Esophagus muscularis mucosa (tissue), 4 donors: Measurements from ENCODE around the gene LRSAM1. TPM values are rescaled to one million over a fixed set of nuclear protein-coding genes. Genes with fewer than 3 reads are reported as not detected.

Source experiments
- DNase-seq: peaks from one replicate; pipeline ENCODE4 v3.0.0-alpha.2; 2017; ENCODE audit errors: extremely low spot score
- H3K27ac ChIP-seq, 4 donors: fragments of 200-600 bp; sonication (generic); replicated peaks in 1 of 4; 1 replicate in 3 of 4; 2 replicates in 1 of 4; pipeline ENCODE4 v1.5.1; 2016 to 2019; ENCODE audit warnings: mild to moderate bottlenecking in 1 of 4
- H3K27me3 ChIP-seq, 4 donors: fragments of 200-600 bp; sonication (generic); one replicate each; pipeline versions ENCODE4 v1.5.1 to v1.6.0; 2016 to 2019
- H3K36me3 ChIP-seq, 4 donors: fragments of 200-600 bp; sonication (generic); one replicate each; pipeline ENCODE4 v1.5.1; 2016 to 2019
- H3K4me1 ChIP-seq, 4 donors: fragments of 200-600 bp; sonication (generic); one replicate each; pipeline ENCODE4 v1.5.1; 2016 to 2019
- H3K4me3 ChIP-seq, 4 donors: fragments of 200-600 bp; sonication (generic); 1 replicate in 2 of 4; 2 replicates in 2 of 4; pipeline ENCODE4 v1.5.1; 2016 to 2019; ENCODE audit warnings: mild to moderate bottlenecking in 4 of 4, moderate library complexity in 1 of 4
- H3K9me3 ChIP-seq, 4 donors: fragments of 200-600 bp; sonication (generic); 1 replicate in 3 of 4; 2 replicates in 1 of 4; pipeline ENCODE4 v1.5.1; 2016 to 2019
- EP300 ChIP-seq: sonication (generic); formaldehyde crosslinking; IDR thresholded peaks from one replicate; pipeline ENCODE4 v1.6.1; 2017; ENCODE audit warnings: antibody characterized with exemption
- POLR2A ChIP-seq: fragments of 450-650 bp; IDR thresholded peaks from one replicate; pipeline ENCODE4 v1.6.1; 2017; ENCODE audit warnings: antibody characterized with exemption, moderate library complexity, mild to moderate bottlenecking, low read depth
- POLR2AphosphoS5 ChIP-seq, 2 donors: sonication (generic); formaldehyde crosslinking; IDR thresholded peaks; one replicate each; pipeline ENCODE4 v1.6.1; 2017; ENCODE audit warnings: antibody characterized with exemption in 2 of 2
- WGBS: methylation state at CpG from one replicate; pipeline ENCODE4 v1.1.5; 2018; 5-methylcytosine and 5-hydroxymethylcytosine counted together
- intact Hi-C: fragments of 100-400 bp; cut with DNase I; formaldehyde crosslinking; loops from one replicate; pipeline ENCODE4 v1.15.1; 2023
- total RNA-seq, 4 donors: library from RNA; depleted of rRNA; stranded (reverse); fragments of >200 nt; gene quantifications; one replicate each; pipeline versions ENCODE4 v1.1.0 to v1.2.1, GENCODE V29; 2016
- TF ChIP-seq, protein P1 (sequence below), 3 experiments: fragments of 200-600 bp in 2 of 3; fragments of 450-650 bp in 1 of 3; sonication (generic) in 2 of 3; IDR thresholded peaks; one replicate each; pipeline ENCODE4 v1.5.1; 2017 to 2019; ENCODE audit warnings: antibody characterized with exemption in 3 of 3, mild to moderate bottlenecking in 2 of 3, moderate library complexity in 1 of 3

The LRSAM1 gene
- total RNA-seq, 4 donors from 2014 or later: 13.6 to 26.2 (median 18.8) TPM

DNA sequence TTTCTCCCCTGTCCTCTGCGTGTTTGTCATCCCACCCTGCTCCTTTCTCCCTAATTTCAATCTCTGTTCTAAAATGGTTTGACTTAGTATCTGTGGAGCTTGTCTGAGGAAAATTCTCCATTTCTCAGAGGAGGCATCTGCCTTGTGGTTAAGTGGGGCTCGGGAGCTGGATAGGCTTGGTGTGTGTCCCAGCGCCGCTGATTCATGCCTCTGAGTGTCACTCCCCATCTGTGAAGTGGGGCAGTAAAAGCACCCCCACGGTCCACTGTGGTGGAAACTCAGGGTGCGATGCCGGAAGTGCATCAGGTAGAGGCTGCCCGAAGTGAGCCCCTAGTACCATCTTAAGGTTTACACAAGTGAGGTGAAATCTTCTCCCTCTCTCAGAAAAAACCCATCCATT is 37.6 kb downstream of the LRSAM1 start:
- no peak overlapping the region for H3K27ac ChIP-seq
- peaks cover 17 to 99% (median 98%) of the 10 kb centered on the region in 4 donors for H3K36me3 ChIP-seq
- WGBS: 93% methylated on average over 7 of the region's 8 CpGs
- no peaks in the 10 kb centered on the region for H3K9me3 ChIP-seq
- H3K4me3 ChIP-seq: no peak overlapping the region
- DNase-seq: no peak
- intact Hi-C loops: no loop called here
- no peaks in the 10 kb centered on the region for H3K27me3 ChIP-seq
- H3K4me1 ChIP-seq: no peaks in the 10 kb centered on the region
- TF ChIP-seq, protein P1, sequence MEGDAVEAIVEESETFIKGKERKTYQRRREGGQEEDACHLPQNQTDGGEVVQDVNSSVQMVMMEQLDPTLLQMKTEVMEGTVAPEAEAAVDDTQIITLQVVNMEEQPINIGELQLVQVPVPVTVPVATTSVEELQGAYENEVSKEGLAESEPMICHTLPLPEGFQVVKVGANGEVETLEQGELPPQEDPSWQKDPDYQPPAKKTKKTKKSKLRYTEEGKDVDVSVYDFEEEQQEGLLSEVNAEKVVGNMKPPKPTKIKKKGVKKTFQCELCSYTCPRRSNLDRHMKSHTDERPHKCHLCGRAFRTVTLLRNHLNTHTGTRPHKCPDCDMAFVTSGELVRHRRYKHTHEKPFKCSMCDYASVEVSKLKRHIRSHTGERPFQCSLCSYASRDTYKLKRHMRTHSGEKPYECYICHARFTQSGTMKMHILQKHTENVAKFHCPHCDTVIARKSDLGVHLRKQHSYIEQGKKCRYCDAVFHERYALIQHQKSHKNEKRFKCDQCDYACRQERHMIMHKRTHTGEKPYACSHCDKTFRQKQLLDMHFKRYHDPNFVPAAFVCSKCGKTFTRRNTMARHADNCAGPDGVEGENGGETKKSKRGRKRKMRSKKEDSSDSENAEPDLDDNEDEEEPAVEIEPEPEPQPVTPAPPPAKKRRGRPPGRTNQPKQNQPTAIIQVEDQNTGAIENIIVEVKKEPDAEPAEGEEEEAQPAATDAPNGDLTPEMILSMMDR (IDR thresholded peaks at IDR 0.05): no peak
- no peak for TF ChIP-seq POLR2A
- no peak for TF ChIP-seq POLR2AphosphoS5 (IDR thresholded peaks at IDR 0.05)
- no peak for TF ChIP-seq EP300

- TF ChIP-seq, protein P1 (IDR thresholded peaks at IDR 0.05): no peak
- TF ChIP-seq POLR2AphosphoS5 (IDR thresholded peaks at IDR 0.05): no peak
- no peak for TF ChIP-seq POLR2A
- no peak for TF ChIP-seq EP300
- Histone ChIP-seq H3K36me3 (peaks cover 17 to 99% (median 95%) of the 10 kb centered on the region in 4 donors), H3K27me3 (no peaks in the 10 kb centered on the region), H3K4me1 (peaks cover 0 to under 1% (median 0%) of the 10 kb centered on the region in 4 donors), H3K27ac (no peak overlapping the region), H3K9me3 (no peaks in the 10 kb centered on the region), H3K4me3 (no peak overlapping the region)
- 76% methylated on average over 12 of the region's 22 CpGs for WGBS
- intact Hi-C loops: no loop called here
- DNase-seq: no peak
Measured at GRCh38 chr9:127489471-127490115, 38.3 kb downstream of the LRSAM1 start.

- H3K36me3 ChIP-seq: peaks cover 12 to 100% (median 92%) of the 10 kb centered on the region in 4 donors
- H3K9me3 ChIP-seq: no peaks in the 10 kb centered on the region
- WGBS: 82% methylated on average over 9 of the region's 9 CpGs
- intact Hi-C loops: no loop called here
- TF ChIP-seq, protein P1 (IDR thresholded peaks at IDR 0.05): no peak
- no peak overlapping the region for H3K4me3 ChIP-seq
- H3K4me1 ChIP-seq: peaks cover 0 to 10% (median 7%) of the 10 kb centered on the region in 4 donors
- DNase-seq: no peak
- H3K27ac ChIP-seq: no peak overlapping the region
- no peaks in the 10 kb centered on the region for H3K27me3 ChIP-seq
Measured at GRCh38 chr9:127490535-127491230, 39.4 kb downstream of the LRSAM1 start.

GRCh38 chr9:127491516-127491915 is 40.2 kb downstream of the LRSAM1 start:
- Histone ChIP-seq H3K4me1 (peaks cover 0 to 10% (median 7%) of the 10 kb centered on the region in 4 donors), H3K9me3 (no peaks in the 10 kb centered on the region), H3K27me3 (no peaks in the 10 kb centered on the region), H3K4me3 (no peak overlapping the region), H3K27ac (no peak overlapping the region), H3K36me3 (peaks cover 8 to 100% (median 92%) of the 10 kb centered on the region in 4 donors)
- DNase-seq: no peak
- 100% methylated on average over 1 of the region's 10 CpGs for WGBS
- intact Hi-C loops: no loop called here
- TF ChIP-seq POLR2AphosphoS5 (IDR thresholded peaks at IDR 0.05): no peak
- TF ChIP-seq, protein P1 (IDR thresholded peaks at IDR 0.05): no peak
- TF ChIP-seq POLR2A: no peak
- no peak for TF ChIP-seq EP300
